Progenitor cell of endocrine pancreas (in vitro differentiated cells): Measurements from ENCODE around the gene TIGAR. TPM values are rescaled to one million over a fixed set of nuclear protein-coding genes. Genes with fewer than 3 reads are reported as not detected.

Experiments
- DNase-seq: peaks from one replicate; pipeline ENCODE4 v3.0.0; 2021; ENCODE audit warnings: low spot score; ENCODE audit not compliant: unreplicated experiment
- H3K27ac Mint-ChIP-seq: 2 replicates; pipeline ENCODE4 v1.8.0; 2021; ENCODE audit warnings: mild to moderate bottlenecking, moderate library complexity, mixed read lengths
- H3K27me3 Mint-ChIP-seq: 2 replicates; pipeline ENCODE4 v1.8.0; 2021; ENCODE audit warnings: mixed read lengths
- H3K36me3 Mint-ChIP-seq: 2 replicates; pipeline ENCODE4 v1.8.0; 2022; ENCODE audit warnings: mixed read lengths; ENCODE audit not compliant: insufficient read depth
- H3K4me1 Mint-ChIP-seq: 2 replicates; pipeline ENCODE4 v1.8.0; 2021; ENCODE audit warnings: low read depth, mixed read lengths
- H3K4me3 Mint-ChIP-seq: 2 replicates; pipeline ENCODE4 v1.8.0; 2021; ENCODE audit warnings: low read depth, mild to moderate bottlenecking, moderate library complexity, mixed read lengths
- H3K9me3 Mint-ChIP-seq: 2 replicates; pipeline ENCODE4 v1.8.0; 2021; ENCODE audit warnings: low read depth, mixed read lengths
- CTCF ChIP-seq: fragments of 200-600 bp; sonication (generic); IDR thresholded peaks from one replicate; pipeline ENCODE4 v1.5.0; 2021; ENCODE audit warnings: antibody characterized with exemption, mild to moderate bottlenecking; ENCODE audit not compliant: unreplicated experiment
- total RNA-seq: library from RNA; stranded (reverse); gene quantifications from 2 replicates; pipeline ENCODE4 v1.2.1, GENCODE V29; 2021

TIGAR gene
- total RNA-seq, 1 donor from 2014 or later = 21.6 TPM

DNA sequence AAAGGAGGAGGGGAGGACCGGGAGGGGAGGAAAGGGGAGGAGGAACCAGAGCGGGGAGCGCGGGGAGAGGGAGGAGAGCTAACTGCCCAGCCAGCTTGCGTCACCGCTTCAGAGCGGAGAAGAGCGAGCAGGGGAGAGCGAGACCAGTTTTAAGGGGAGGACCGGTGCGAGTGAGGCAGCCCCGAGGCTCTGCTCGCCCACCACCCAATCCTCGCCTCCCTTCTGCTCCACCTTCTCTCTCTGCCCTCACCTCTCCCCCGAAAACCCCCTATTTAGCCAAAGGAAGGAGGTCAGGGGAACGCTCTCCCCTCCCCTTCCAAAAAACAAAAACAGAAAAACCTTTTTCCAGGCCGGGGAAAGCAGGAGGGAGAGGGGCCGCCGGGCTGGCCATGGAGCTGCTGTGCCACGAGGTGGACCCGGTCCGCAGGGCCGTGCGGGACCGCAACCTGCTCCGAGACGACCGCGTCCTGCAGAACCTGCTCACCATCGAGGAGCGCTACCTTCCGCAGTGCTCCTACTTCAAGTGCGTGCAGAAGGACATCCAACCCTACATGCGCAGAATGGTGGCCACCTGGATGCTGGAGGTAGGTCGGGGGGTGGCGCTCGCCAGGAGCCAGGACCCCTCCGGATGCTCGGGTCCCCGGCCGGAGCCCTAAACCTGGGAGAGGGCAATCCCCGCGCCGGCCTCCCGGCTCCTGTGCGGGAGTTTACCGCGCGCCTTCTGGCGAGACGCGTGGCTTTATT, 47.2 kb upstream of the TIGAR start, which contains the start of gene CCND2:
TSS of gene CCND2 (plus strand) at position 111 of the 744 bp plus-strand sequence. CDS start at position 390, 279 bp downstream.
- H3K4me1 Mint-ChIP-seq = peaks cover 43% of the 10 kb centered on the region
- peaks cover 10% of the 10 kb centered on the region for H3K27me3 Mint-ChIP-seq
- DNase-seq = peak; percentile 81
- no peak for TF ChIP-seq CTCF
- H3K4me3 Mint-ChIP-seq = peak within 1 kb of the TSS; percentile 97
- no peaks in the 10 kb centered on the region for H3K9me3 Mint-ChIP-seq
- H3K36me3 Mint-ChIP-seq = peaks cover 26% of the 10 kb centered on the region
- H3K27ac Mint-ChIP-seq = peak within 1 kb of the TSS; percentile 98

GRCh38 chr12:4274396-4275015, 46.5 kb upstream of the TIGAR start:
- Mint-ChIP-seq H3K4me3 (peak overlapping the region; percentile 97), H3K9me3 (no peaks in the 10 kb centered on the region), H3K4me1 (peaks cover 49% of the 10 kb centered on the region), H3K27ac (peak overlapping the region; percentile 98), H3K27me3 (peaks cover 9% of the 10 kb centered on the region), H3K36me3 (peaks cover 33% of the 10 kb centered on the region)
- DNase-seq = no peak
- no peak for TF ChIP-seq CTCF

GRCh38 chr12:4275016-4275869, 45.8 kb upstream of the TIGAR start:
- peaks cover 46% of the 10 kb centered on the region for H3K4me1 Mint-ChIP-seq

GRCh38 chr12:4275870-4276301, 45.1 kb upstream of the TIGAR start:
- Mint-ChIP-seq H3K27ac (peak overlapping the region; percentile 98), H3K36me3 (peaks cover 42% of the 10 kb centered on the region), H3K9me3 (no peaks in the 10 kb centered on the region), H3K4me3 (peak overlapping the region; percentile 97), H3K27me3 (peaks cover under 1% of the 10 kb centered on the region), H3K4me1 (peaks cover 47% of the 10 kb centered on the region)
- DNase-seq = no peak
- TF ChIP-seq CTCF = no peak

More at GRCh38 chr12:4275016-4275869, 45.8 kb upstream of the TIGAR start:
- H3K27ac Mint-ChIP-seq = peak overlapping the region; percentile 98
- no peak for TF ChIP-seq CTCF
- no peak for DNase-seq
- peaks cover 4% of the 10 kb centered on the region for H3K27me3 Mint-ChIP-seq
- H3K36me3 Mint-ChIP-seq = peaks cover 36% of the 10 kb centered on the region
- no peaks in the 10 kb centered on the region for H3K9me3 Mint-ChIP-seq
- peak overlapping the region; percentile 97 for H3K4me3 Mint-ChIP-seq
